Spinal cord (tissue), 10 donors: ENCODE data around the gene PHF2. TPM values are rescaled to one million over a fixed set of nuclear protein-coding genes. Genes with fewer than 3 reads are reported as not detected.

Experiments used
- DNase-seq, 6 donors: peaks; one replicate each; pipeline versions ENCODE4 v3.0.0 to v3.0.0-alpha.2; 2013 to 2015; ENCODE audit warnings: low spot score in 6 of 6, low read depth in 4 of 6
- H3K27ac ChIP-seq: one replicate; pipeline ENCODE4 v1.5.1; 2013; ENCODE audit warnings: low read depth, low read length, control low read depth
- H3K27me3 ChIP-seq: one replicate; pipeline ENCODE4 v1.6.1; 2013; ENCODE audit warnings: low read length; ENCODE audit not compliant: control insufficient read depth, insufficient read depth
- H3K36me3 ChIP-seq: one replicate; pipeline ENCODE4 v1.6.1; 2013; ENCODE audit warnings: low read length; ENCODE audit not compliant: control insufficient read depth, insufficient read depth
- H3K4me1 ChIP-seq: one replicate; pipeline ENCODE4 v1.6.1; 2013; ENCODE audit warnings: low read length; ENCODE audit not compliant: control insufficient read depth, insufficient read depth
- H3K4me3 ChIP-seq: one replicate; pipeline ENCODE4 v1.5.1; 2013; ENCODE audit warnings: low read depth, low read length, control low read depth
- H3K9me3 ChIP-seq: one replicate; pipeline ENCODE4 v1.6.1; 2013; ENCODE audit warnings: low read length; ENCODE audit not compliant: control insufficient read depth, insufficient read depth
- WGBS: methylation state at CpG from one replicate; pipeline ENCODE4 v1.1.5; 2013; ENCODE audit warnings: missing lambda C conversion rate; ENCODE audit not compliant: insufficient coverage; 5-methylcytosine and 5-hydroxymethylcytosine counted together
- long read RNA-seq, 4 donors: transcript quantifications; one replicate each; lab custom pipeline, GENCODE V29; 2026
- polyA plus RNA-seq, 2 donors: library from polyadenylated mRNA; unstranded; fragments of 120-200 nt; gene quantifications; one replicate each; pipeline ENCODE4 v1.2.1, GENCODE V29; 2013; ENCODE audit not compliant: insufficient read length in 2 of 2
- total RNA-seq, 2 donors: library from RNA; depleted of rRNA in 1 of 2; stranded (reverse); fragments of 120-200 nt in 1 of 2; fragments of >200 nt in 1 of 2; gene quantifications; one replicate each; pipeline versions ENCODE4 v1.2.3 to v1.2.4, GENCODE V29; 2013 to 2014
- donor health status: healthy.

The PHF2 gene
- total RNA-seq (10 to 100 TPM; 23.3 to 32.0 TPM), polyA plus RNA-seq (10 to 100 TPM; 54.8 to 61.1 TPM)
- long read RNA-seq, donor 1 = 0 reads
- long read RNA-seq, donor 2, partial matches to known transcripts = 12 of 12 reads
- long read RNA-seq, donor 2, other reads (novel, unspliced or antisense) = 0 of 12 reads
- long read RNA-seq, donor 3 = 0 reads
- long read RNA-seq, donor 4 = 0 reads

GRCh38 chr9:93576258-93577077 lies at the start of gene PHF2:
Gene PHF2, plus strand, starts transcription at chr9:93576584. Its CDS starts 190 bp downstream, at chr9:93576774.
- no peaks in the 10 kb centered on the region for H3K27me3 ChIP-seq
- peak within 1 kb of the TSS; percentile 78 for H3K27ac ChIP-seq
- peak within 1 kb of the TSS; percentile 74 for H3K4me3 ChIP-seq
- no peaks in the 10 kb centered on the region for H3K9me3 ChIP-seq
- under 1% methylated on average over 137 of the region's 140 CpGs for WGBS
- DNase-seq = peak in 2 of 6 donors; percentile 62 to 69
- H3K36me3 ChIP-seq = peaks cover 6% of the 10 kb centered on the region
- H3K4me1 ChIP-seq = peaks cover 51% of the 10 kb centered on the region

GRCh38 chr9:93531374-93531773 lies 45.0 kb upstream of the PHF2 start:
- Histone ChIP-seq H3K27ac (no peak overlapping the region), H3K36me3 (peaks cover 23% of the 10 kb centered on the region), H3K4me1 (no peaks in the 10 kb centered on the region), H3K4me3 (no peak overlapping the region), H3K9me3 (no peaks in the 10 kb centered on the region), H3K27me3 (no peaks in the 10 kb centered on the region)
- 55% methylated on average over 2 of the region's 3 CpGs for WGBS
- DNase-seq = no peak

GRCh38 chr9:93532141-93532540 lies 44.2 kb upstream of the PHF2 start:
- no peak overlapping the region for H3K4me3 ChIP-seq
- no peaks in the 10 kb centered on the region for H3K4me1 ChIP-seq
- H3K27ac ChIP-seq = no peak overlapping the region
- WGBS = 59% methylated on average over 4 of the region's 8 CpGs
- H3K27me3 ChIP-seq = no peaks in the 10 kb centered on the region
- peaks cover 23% of the 10 kb centered on the region for H3K36me3 ChIP-seq
- peak in 1 of 6 donors; percentile 51 for DNase-seq
- H3K9me3 ChIP-seq = no peaks in the 10 kb centered on the region

GRCh38 chr9:93533863-93534262 lies 42.5 kb upstream of the PHF2 start:
- DNase-seq = no peak
- Histone ChIP-seq H3K27ac (no peak overlapping the region), H3K4me1 (no peaks in the 10 kb centered on the region), H3K4me3 (no peak overlapping the region), H3K27me3 (no peaks in the 10 kb centered on the region), H3K36me3 (peaks cover 19% of the 10 kb centered on the region), H3K9me3 (no peaks in the 10 kb centered on the region)
- 82% methylated on average over 7 of the region's 8 CpGs for WGBS

- DNase-seq = peak in 1 of 6 donors; percentile 20
- Histone ChIP-seq H3K27me3 (no peaks in the 10 kb centered on the region), H3K36me3 (peaks cover 17% of the 10 kb centered on the region)
Observed at GRCh38 chr9:93536167-93536566, 40.2 kb upstream of the PHF2 start.

GRCh38 chr9:93536874-93537273 lies 39.5 kb upstream of the PHF2 start:
- no peaks in the 10 kb centered on the region for H3K27me3 ChIP-seq
- H3K4me1 ChIP-seq = no peaks in the 10 kb centered on the region
- no peak overlapping the region for H3K27ac ChIP-seq
- H3K4me3 ChIP-seq = no peak overlapping the region
- no peak for DNase-seq
- H3K9me3 ChIP-seq = no peaks in the 10 kb centered on the region
- peaks cover 18% of the 10 kb centered on the region for H3K36me3 ChIP-seq
- 71% methylated on average over 6 of the region's 9 CpGs for WGBS

More at GRCh38 chr9:93536167-93536566, 40.2 kb upstream of the PHF2 start:
- no peak overlapping the region for H3K4me3 ChIP-seq
- H3K4me1 ChIP-seq = no peaks in the 10 kb centered on the region
- no peak overlapping the region for H3K27ac ChIP-seq
- 79% methylated on average over 3 of the region's 4 CpGs for WGBS
- H3K9me3 ChIP-seq = no peaks in the 10 kb centered on the region

- Histone ChIP-seq H3K27me3 (no peaks in the 10 kb centered on the region), H3K4me3 (no peak overlapping the region), H3K9me3 (no peaks in the 10 kb centered on the region), H3K4me1 (no peaks in the 10 kb centered on the region), H3K36me3 (peaks cover 18% of the 10 kb centered on the region), H3K27ac (no peak overlapping the region)
- 94% methylated on average over 6 of the region's 8 CpGs for WGBS
- DNase-seq = no peak
Observed at GRCh38 chr9:93540305-93540704, 36.1 kb upstream of the PHF2 start.

GRCh38 chr9:93541005-93541404 lies 35.4 kb upstream of the PHF2 start:
- 89% methylated on average over 3 of the region's 4 CpGs for WGBS

GRCh38 chr9:93541581-93542349 lies 34.6 kb upstream of the PHF2 start:
- WGBS = 85% methylated on average over 5 of the region's 8 CpGs
- no peaks in the 10 kb centered on the region for H3K27me3 ChIP-seq
- no peaks in the 10 kb centered on the region for H3K4me1 ChIP-seq
- peaks cover 24% of the 10 kb centered on the region for H3K36me3 ChIP-seq
- no peaks in the 10 kb centered on the region for H3K9me3 ChIP-seq
- no peak for DNase-seq
- H3K27ac ChIP-seq = no peak overlapping the region
- H3K4me3 ChIP-seq = no peak overlapping the region

More at GRCh38 chr9:93541005-93541404, 35.4 kb upstream of the PHF2 start:
- H3K36me3 ChIP-seq = peaks cover 19% of the 10 kb centered on the region
- DNase-seq = no peak
- H3K4me1 ChIP-seq = no peaks in the 10 kb centered on the region
- no peaks in the 10 kb centered on the region for H3K27me3 ChIP-seq
- no peaks in the 10 kb centered on the region for H3K9me3 ChIP-seq
- no peak overlapping the region for H3K27ac ChIP-seq
- no peak overlapping the region for H3K4me3 ChIP-seq
